Effector CD8-positive, alpha-beta T cell (primary cell): ENCODE results near the gene AOPEP.
"Not testable (repeated sequence)": the region's sequence is repeated elsewhere in the genome, so short reads cannot be mapped to it uniquely, and the experiment has no call there.

Experiments used
- DNase-seq: peaks from one replicate; lab custom pipeline; 2025; lab: John Stamatoyannopoulos, UW

Gene AOPEP

DNA sequence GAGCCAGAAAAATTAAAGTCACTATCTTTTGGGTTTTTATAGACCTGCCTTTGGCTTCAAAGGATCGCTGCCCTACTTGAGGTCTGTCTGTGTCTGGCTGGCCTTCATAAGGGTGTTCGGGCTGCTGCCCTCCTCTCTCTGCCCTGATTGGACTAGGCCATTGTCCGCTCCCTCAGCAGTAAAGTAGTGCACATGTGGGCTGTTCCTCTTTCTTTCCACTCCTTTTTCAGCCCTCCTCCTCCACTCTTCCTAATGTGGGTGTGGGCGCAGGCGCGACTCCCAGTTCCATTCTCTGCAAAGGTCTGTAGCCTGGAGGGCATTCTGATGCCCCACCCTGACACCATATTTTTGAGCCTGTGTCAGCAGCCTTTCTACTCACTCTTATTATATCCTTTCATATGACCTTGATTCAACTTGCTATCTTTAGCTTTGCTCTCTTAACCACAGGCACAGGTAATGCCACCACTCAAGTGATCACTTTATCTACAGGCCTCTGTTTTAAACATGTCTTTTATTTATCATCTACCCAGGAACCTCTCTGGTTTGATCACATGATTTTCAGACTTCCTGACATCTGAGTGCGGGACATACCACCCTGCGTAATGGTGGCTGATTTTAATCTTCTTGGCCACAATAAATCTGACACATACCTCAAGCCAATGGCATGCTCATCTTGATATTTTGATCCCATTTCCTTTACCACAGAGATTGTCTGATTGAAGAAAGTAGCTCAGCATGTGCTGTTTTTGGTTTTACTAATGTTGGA, 144.5 kb downstream of the AOPEP start:
- no peak for DNase-seq

DNA sequence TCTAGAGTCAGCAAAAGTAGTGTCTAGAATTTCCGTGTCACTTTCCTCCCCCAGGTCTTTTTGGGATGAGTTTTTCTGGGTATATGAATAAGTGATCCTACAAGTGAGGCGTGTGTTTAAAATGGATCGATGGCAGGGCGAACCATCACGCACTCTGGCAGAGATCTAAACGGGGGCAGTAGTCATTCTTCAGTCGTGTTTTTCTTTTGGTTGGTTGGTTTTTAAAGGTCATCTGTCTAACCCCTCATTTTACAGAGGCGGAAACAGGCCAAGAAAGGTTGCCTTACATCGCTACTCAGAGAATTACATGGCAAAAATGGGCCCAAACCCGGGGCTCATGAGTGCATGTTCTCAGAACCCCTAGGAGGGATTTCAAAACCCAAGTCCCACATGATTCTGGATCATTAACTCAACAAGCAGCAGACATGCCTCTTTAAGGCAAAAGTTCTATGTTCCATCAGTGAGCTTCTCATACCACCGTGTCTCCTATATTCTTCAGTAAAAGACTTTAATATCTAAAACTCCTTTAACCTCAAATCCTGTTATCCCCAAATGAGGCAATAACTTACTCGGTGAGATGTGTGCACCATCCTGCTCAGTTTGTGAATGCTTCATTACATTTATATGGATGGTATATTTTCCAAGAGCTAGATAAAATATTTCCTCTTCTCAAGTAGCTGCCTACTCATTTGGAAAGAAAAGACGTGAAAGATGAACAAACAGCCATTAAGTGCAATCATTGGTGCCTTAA, 145.8 kb downstream of the AOPEP start:
- no peak for DNase-seq

- no peak for DNase-seq
Measured at GRCh38 chr9:94872891-94873511, 146.5 kb downstream of the AOPEP start.

DNA sequence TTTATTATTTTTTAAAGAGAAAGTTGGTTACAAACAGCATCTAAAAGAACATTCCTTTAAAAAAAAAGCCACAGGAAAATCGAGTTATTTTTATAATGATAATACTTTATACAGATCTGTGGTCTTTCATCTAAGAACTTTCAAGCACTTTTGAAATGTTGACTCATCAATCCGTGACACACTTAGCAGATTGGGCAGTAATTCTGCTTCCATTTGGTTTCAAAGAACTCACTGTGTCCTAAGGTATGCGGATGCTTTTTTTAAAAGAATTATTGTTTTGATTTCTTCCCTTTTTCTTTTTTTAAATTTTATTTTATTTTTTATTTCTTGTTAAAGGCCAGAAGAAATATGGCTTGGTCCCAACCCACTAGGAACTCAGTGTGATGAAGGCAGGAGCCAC, 147.8 kb downstream of the AOPEP start:
- DNase-seq: no peak

GRCh38 chr9:94875300-94876020, 149.0 kb downstream of the AOPEP start:
- DNase-seq: no peak

DNA sequence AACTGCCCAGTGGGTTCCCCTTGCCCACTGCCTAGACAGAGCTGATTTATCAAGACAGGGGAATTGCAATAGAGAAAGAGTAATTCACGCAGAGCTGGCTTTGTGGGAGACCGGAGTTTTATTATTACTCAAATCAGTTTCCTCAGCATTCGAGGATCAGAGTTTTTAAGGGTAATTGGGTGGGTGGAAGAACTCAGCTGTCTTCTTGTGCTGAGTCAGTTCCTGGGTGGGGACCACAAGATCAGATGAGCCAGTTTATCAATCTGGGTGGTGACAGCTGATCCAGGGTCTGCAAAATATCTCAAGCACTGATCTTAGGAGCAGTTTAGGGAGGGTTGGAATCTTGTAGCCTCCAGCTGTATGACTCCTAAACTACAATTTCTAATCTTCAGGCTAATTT, 152.3 kb downstream of the AOPEP start:
- DNase-seq: not testable (repeated sequence)

- DNase-seq: no peak
Measured at GRCh38 chr9:94879230-94879629, 152.7 kb downstream of the AOPEP start.

GRCh38 chr9:94881023-94881422, 154.5 kb downstream of the AOPEP start:
- DNase-seq: no peak

DNA sequence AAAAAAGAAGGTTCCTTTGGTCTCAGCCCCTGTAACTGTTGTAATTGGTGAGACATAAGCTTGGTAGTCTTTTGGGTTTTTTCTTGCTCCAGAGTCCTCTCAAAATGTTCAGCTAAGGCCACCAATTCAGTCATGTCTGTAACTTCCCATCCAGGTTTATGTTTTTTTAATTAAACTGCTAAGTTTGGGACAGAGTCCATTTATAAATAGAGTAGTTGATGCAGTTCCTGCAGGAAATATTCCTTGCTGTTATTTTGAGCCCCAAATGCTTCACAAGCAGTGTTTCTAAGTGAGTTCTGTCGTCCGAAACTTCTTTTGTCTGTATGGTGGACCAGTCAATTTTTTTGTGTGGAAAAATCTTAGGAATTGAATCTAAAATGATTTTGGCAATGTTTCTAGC, 155.0 kb downstream of the AOPEP start:
- no peak for DNase-seq

DNA sequence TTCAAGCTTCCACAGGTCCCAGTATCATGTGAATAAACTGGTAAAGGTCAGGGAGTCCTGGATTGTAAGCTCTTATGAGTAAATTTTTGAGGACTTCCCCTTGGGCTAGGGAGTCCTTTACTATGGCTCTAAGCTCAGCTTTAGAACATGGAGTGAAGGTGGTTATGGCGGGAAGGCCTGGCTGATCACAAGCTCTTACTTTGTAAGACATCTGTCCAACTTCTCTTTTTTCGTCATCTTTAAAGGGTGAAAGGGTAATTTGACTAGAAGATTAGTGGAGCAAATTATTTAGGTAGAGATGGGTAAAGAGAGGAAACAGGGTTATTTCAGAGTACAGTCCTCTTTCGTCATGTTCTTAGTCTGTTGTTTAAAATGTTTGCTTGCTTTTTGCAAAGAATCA, 155.4 kb downstream of the AOPEP start:
- DNase-seq: no peak

GRCh38 chr9:94882966-94883641, 156.6 kb downstream of the AOPEP start:
- DNase-seq: no peak

DNA sequence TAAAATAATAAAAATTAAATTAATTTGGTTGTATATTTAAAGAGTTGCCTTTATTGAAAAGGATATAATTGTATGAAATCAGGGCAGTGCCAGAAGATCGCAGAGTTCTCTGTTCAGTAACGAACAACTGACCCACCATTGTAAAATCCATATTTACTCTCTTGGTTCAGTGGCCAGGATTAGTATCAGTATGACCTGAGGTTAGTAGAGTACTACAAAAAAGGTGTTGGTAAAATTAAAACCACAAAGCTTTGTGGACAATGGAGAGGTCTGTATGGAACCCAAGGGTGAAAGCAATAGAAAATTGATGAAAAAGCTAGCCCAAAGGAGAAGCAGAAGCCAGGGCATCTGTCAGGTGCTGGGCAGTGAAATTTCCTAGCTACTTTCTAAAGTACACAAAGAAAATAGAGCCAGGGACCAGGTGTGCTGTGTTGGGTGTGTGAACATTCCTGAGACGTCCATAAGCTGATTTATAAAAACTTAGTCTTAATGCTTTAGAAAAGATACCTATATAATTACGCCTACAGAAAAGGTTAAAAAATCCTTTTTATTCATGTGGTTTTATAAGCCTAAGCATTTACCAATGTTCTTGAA, 159.5 kb downstream of the AOPEP start:
- DNase-seq: no peak

GRCh38 chr9:94887721-94888120, 161.2 kb downstream of the AOPEP start:
- DNase-seq: no peak

- DNase-seq: no peak
Measured at GRCh38 chr9:94888775-94889174, 162.3 kb downstream of the AOPEP start.

DNA sequence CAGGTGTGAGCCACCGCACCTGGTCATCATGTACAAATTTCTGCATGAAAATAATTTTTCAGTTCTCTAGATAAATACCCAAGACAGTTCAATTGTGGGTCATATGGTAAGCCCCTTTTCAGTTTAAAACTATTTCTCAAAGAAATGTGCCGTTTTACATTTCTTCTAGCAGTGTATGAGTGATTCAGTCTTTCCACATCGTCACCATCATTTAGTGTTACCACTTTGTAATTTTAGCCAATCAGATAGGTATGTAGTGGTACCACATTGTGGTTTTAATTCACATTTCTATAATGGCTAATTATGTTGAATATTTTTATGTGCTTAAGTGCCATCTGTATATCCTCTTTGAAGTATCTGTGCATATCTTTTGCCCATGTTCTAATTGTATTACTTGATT, 163.1 kb downstream of the AOPEP start:
- no peak for DNase-seq

DNA sequence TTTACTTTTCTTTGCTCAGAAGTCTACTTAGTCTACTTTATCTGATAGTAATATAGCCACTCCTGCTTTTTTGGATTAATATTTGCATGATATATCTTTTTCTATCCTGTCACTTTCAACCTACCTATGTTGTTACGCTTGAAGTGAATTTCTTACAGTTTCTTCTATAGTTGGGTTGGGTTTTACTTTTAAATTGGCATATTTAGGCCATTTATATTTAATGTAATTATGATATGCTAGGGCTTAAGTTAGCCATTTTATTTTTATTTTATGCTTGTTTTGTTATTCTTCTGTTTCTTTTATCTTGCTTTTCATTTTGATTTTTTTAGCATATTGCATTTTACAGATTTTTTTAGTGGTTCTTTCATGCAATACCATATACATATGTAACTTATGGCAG, 164.7 kb downstream of the AOPEP start:
- DNase-seq: no peak

GRCh38 chr9:94892675-94893074, 166.2 kb downstream of the AOPEP start:
- DNase-seq: no peak

DNA sequence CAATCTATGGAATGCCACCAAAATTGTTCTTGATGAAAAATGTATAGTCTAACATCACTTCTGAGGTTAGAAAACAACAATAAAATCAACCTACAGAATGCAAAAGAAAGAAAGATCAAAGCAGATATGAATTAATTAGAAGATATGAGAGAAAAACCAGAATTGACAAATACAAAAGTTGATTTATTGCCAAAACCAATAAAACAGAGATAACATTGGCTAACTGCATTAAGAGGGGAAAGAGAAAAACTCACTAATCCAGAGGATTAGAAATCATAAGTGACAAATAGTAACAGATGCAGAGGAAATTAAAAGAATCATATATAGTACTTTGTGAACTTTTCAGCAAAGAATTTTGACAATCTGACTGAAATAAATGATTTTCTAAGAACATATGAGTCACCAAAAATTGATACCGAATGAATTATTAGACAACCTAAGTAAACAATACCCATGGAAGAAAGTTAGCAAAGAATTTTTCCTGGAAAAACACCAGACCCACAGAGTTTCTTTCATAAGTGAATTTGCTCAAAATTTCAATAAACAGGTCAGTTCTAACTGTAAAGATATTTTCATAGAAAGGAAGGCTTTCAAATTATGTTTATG, 167.7 kb downstream of the AOPEP start:
- DNase-seq: no peak

GRCh38 chr9:94895668-94896067, 169.2 kb downstream of the AOPEP start:
- no peak for DNase-seq

DNA sequence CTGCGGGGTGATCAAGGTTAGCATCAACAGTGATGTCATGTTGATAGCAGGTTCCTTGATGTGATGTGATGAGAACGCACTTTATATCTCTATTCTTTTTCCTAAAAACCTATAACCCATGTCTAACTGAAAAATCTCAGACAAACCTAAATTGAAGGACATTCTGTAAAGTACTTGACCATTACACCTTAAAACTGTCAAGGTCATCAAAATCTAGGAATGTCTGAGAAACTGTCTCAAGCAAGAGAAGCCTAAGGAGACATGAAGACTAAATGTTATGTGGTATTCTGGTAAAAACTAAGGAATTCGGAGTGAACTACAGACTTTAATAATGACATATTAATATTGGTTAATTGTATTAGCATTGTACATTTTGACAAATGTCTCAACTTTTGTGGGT, 170.0 kb downstream of the AOPEP start:
- no peak for DNase-seq
